ENCODE data around the gene FYB1.

Gene FYB1

DNA sequence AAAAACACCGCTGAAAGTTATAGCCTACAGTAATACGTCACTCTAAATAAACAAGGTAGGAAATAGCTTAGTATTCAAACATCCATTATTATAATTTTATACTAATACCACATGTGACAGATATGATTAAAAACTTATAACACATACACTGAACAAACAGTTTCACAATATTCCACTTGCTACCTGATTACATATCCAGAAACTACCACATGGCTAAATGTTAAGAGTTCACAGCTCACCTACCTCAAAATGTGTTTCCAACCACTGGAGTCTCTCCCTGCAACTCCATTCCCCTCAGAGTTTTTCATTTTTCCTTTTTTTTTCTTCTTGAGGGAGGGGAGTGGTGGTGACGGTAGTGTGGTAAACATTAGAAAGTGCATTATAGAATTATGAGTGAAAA is 157.3 kb downstream of the FYB1 start:
- in situ Hi-C loops (cut with MboI; ENCODE audit: low sequenced_read_pairs), result no loop called here

- in situ Hi-C loops (cut with MboI; ENCODE audit: low sequenced_read_pairs), result no loop called here
Measured at GRCh38 chr5:39059064-39059463, 160.3 kb downstream of the FYB1 start.

- in situ Hi-C loops (cut with MboI; ENCODE audit: low sequenced_read_pairs), result no loop called here
Measured at GRCh38 chr5:39058178-39058921, 161.0 kb downstream of the FYB1 start.

DNA sequence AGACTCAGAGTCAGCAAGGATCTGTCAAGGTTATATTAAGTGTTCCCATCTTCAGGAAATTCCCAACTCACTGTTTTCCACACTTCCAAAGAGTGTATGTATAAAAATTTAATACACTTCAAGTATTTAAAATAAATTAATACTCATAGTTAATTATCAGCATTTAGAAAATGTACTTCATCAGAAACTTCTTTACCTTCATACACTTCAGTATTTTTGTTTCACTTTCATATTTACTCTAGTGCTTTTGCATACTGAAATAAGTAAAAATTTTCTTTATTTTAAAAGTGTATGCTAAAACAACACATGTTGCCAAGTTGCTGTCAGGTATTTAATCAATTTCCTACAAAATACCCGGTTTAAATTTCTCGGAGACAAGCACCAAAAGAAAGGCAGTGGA is 161.6 kb downstream of the FYB1 start:
- in situ Hi-C loops (cut with MboI; ENCODE audit: low sequenced_read_pairs), result no loop called here

- in situ Hi-C loops (cut with MboI; ENCODE audit: low sequenced_read_pairs), result no loop called here
Measured at GRCh38 chr5:39055768-39056398, 163.5 kb downstream of the FYB1 start.
